ENCODE data around the gene PUM1.
"Not testable (repeated sequence)": the region's sequence is repeated elsewhere in the genome, so short reads cannot be mapped to it uniquely, and the experiment has no call there.

GRCh38 chr1:31088081-31088480 lies 22.6 kb upstream of the PUM1 start:
- TF ChIP-seq CTCF, EP300 (IDR thresholded peaks at IDR 0.05): not testable (repeated sequence)

Measured in esophagus muscularis mucosa (tissue), 3 donors.